Retinal pigment epithelial cell (primary cell): ENCODE results near the gene RMND5B.

ENCODE experiments used
- DNase-seq: peaks from one replicate; pipeline ENCODE4 v3.0.0-alpha.2; 2010; ENCODE audit warnings: low read depth
- H3K4me3 ChIP-seq: 2 replicates; pipeline ENCODE4 v1.5.1; 2011; ENCODE audit warnings: mild to moderate bottlenecking, low read length, control low read depth, moderate library complexity
- CTCF ChIP-seq: conservative IDR thresholded peaks from 2 replicates; pipeline ENCODE4 v1.5.1; 2011; ENCODE audit warnings: low read depth, low read length, control low read depth, inconsistent platforms

RMND5B gene

GRCh38 chr5:178160176-178160575, 29.4 kb downstream of the RMND5B start:
- H3K4me3 ChIP-seq = no peak overlapping the region
- no peak for DNase-seq
- TF ChIP-seq CTCF = no peak

GRCh38 chr5:178162481-178162880, 31.7 kb downstream of the RMND5B start:
- no peak overlapping the region for H3K4me3 ChIP-seq
- no peak for TF ChIP-seq CTCF
- DNase-seq = no peak

GRCh38 chr5:178163772-178164735, 33.2 kb downstream of the RMND5B start:
- H3K4me3 ChIP-seq = no peak overlapping the region
- peak; percentile 99 for TF ChIP-seq CTCF
- no peak for DNase-seq

- no peak for DNase-seq
- no peak overlapping the region for H3K4me3 ChIP-seq
- no peak for TF ChIP-seq CTCF
Observed at GRCh38 chr5:178165581-178165980, 34.8 kb downstream of the RMND5B start.

- no peak for TF ChIP-seq CTCF
- DNase-seq = no peak
- no peak overlapping the region for H3K4me3 ChIP-seq
Observed at GRCh38 chr5:178170455-178170854, 39.6 kb downstream of the RMND5B start.

- DNase-seq = no peak
- no peak overlapping the region for H3K4me3 ChIP-seq
- no peak for TF ChIP-seq CTCF
Observed at GRCh38 chr5:178174456-178174855, 43.6 kb downstream of the RMND5B start.

- no peak for DNase-seq
- H3K4me3 ChIP-seq = no peak overlapping the region
- TF ChIP-seq CTCF = no peak
Observed at GRCh38 chr5:178176791-178177190, 46.0 kb downstream of the RMND5B start.
